Left renal cortex interstitium (tissue), 4 donors: ENCODE results near the gene CNR2. TPM values are rescaled to one million over a fixed set of nuclear protein-coding genes. Genes with fewer than 3 reads are reported as not detected.
"Not testable (repeated sequence)": the region's sequence is repeated elsewhere in the genome, so short reads cannot be mapped to it uniquely, and the experiment has no call there.

Experiments used
- DNase-seq, 4 donors: peaks; one replicate each; pipeline ENCODE4 v3.0.0-alpha.2; 2013; ENCODE audit warnings: low read depth in 4 of 4, low spot score in 2 of 4, missing footprints in 1 of 4
- polyA plus RNA-seq, 4 donors: library from polyadenylated mRNA; unstranded; fragments of 120-200 nt; gene quantifications; one replicate each; pipeline ENCODE4 v1.2.1, GENCODE V29; 2013; ENCODE audit not compliant: insufficient read length in 4 of 4

The CNR2 gene
- under 1 TPM; 0.04 to 0.09 (median 0.06) TPM for polyA plus RNA-seq

- DNase-seq = no peak
Measured at GRCh38 chr1:23913212-23913880, at the start of gene CNR2. TSS of gene CNR2 (minus strand) at chr1:23913362. CDS start at chr1:23875617, 37,745 bp downstream.

- no peak for DNase-seq
Measured at GRCh38 chr1:23960291-23961020, 47.3 kb upstream of the CNR2 start.

GRCh38 chr1:23959461-23960290 is 46.5 kb upstream of the CNR2 start, which contains the start of gene PNRC2:
TSS of gene PNRC2 (plus strand) at chr1:23959828. CDS start at chr1:23961458, 1,630 bp downstream.
- peak; percentile 90 to 94 (median 92) for DNase-seq

- peak; percentile 70 to 83 (median 81) for DNase-seq
Measured at GRCh38 chr1:23958810-23959460, 45.8 kb upstream of the CNR2 start.

- DNase-seq = not testable (repeated sequence)
Measured at GRCh38 chr1:23958040-23958809, 45.1 kb upstream of the CNR2 start.

GRCh38 chr1:23957096-23957495 is 43.9 kb upstream of the CNR2 start:
- no peak for DNase-seq

- DNase-seq = no peak
Measured at GRCh38 chr1:23953020-23953419, 39.9 kb upstream of the CNR2 start.

- DNase-seq = no peak
Measured at GRCh38 chr1:23947366-23947765, 34.2 kb upstream of the CNR2 start.

- DNase-seq = no peak
Measured at GRCh38 chr1:23936481-23937176, 23.5 kb upstream of the CNR2 start.

- no peak for DNase-seq
Measured at GRCh38 chr1:23931491-23931880, 18.3 kb upstream of the CNR2 start.

- no peak for DNase-seq
Measured at GRCh38 chr1:23930861-23931490, 17.8 kb upstream of the CNR2 start.

- DNase-seq = no peak
Measured at GRCh38 chr1:23930270-23930669, 17.1 kb upstream of the CNR2 start.

- DNase-seq = no peak
Measured at GRCh38 chr1:23928789-23929188, 15.6 kb upstream of the CNR2 start.

- DNase-seq = no peak
Measured at GRCh38 chr1:23927097-23927496, 13.9 kb upstream of the CNR2 start.

GRCh38 chr1:23925279-23925678 is 12.1 kb upstream of the CNR2 start:
- no peak for DNase-seq

GRCh38 chr1:23924601-23925000 is 11.4 kb upstream of the CNR2 start:
- DNase-seq = no peak

GRCh38 chr1:23923592-23924499 is 10.7 kb upstream of the CNR2 start:
- no peak for DNase-seq
